ENCODE data around the gene ST14. TPM values are rescaled to one million over a fixed set of nuclear protein-coding genes. Genes with fewer than 3 reads are reported as not detected.

Gene ST14
- total and polyA plus RNA-seq, 3 donors from 2014 or later: 0.55 to 5.8 (median 2.4) TPM

DNA sequence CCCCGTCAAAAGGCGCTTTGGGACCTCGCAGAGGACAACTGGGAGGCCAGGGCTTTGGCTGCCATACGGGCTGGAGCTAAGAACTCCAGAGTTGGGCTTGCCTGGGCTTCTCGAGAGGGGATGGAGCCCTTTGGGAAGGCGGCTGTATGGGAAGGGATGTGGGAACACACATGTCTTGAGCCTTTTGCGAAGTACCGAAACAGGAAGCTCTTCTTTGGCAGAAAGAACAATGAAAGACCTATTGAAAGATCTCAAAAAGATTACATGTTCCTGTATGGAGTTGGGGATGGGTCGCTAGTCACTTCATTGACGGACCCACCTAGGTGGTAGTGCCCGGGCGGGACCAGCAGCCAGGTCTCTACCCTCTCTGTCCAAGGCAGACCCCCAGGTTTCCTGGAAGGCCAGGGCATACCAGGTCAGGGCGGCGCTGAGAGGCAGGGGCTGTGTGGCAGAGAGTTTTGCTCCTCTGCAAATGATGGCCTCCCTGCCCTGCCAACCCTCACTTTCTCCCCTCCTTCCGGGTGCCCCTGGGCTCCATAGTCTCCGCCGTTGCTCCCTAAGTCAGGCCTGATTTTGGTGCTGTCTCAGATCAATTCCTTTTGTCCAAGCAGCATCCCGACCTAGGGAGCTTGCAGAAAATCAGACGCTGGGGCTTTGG lies 1.0 kb downstream of the ST14 start:
- H3K27me3 ChIP-seq: no peaks in the 10 kb centered on the region
- DNase-seq: no peak
- 53 to 58% methylated on average over 16 to 19 of the region's 19 CpGs for whole genome bisulfite sequencing, 2 donors
- TF ChIP-seq, protein P1, sequence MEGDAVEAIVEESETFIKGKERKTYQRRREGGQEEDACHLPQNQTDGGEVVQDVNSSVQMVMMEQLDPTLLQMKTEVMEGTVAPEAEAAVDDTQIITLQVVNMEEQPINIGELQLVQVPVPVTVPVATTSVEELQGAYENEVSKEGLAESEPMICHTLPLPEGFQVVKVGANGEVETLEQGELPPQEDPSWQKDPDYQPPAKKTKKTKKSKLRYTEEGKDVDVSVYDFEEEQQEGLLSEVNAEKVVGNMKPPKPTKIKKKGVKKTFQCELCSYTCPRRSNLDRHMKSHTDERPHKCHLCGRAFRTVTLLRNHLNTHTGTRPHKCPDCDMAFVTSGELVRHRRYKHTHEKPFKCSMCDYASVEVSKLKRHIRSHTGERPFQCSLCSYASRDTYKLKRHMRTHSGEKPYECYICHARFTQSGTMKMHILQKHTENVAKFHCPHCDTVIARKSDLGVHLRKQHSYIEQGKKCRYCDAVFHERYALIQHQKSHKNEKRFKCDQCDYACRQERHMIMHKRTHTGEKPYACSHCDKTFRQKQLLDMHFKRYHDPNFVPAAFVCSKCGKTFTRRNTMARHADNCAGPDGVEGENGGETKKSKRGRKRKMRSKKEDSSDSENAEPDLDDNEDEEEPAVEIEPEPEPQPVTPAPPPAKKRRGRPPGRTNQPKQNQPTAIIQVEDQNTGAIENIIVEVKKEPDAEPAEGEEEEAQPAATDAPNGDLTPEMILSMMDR (IDR thresholded peaks at IDR 0.05): no peak
- TF ChIP-seq POLR2A (IDR thresholded peaks at IDR 0.05): no peak
- peaks cover 4% of the 10 kb centered on the region for H3K4me1 ChIP-seq
- intact Hi-C loops (cut with DNase I; ENCODE audit: low total_unique reads): no loop called here
- no peaks in the 10 kb centered on the region for H3K36me3 ChIP-seq (ENCODE audit: low read depth, missing control alignments)
- H3K27ac ChIP-seq: no peak overlapping the region
- no peaks in the 10 kb centered on the region for H3K9me3 ChIP-seq
- peak overlapping the region in 1 of 2 donors; percentile 52 for H3K4me3 ChIP-seq

GRCh38 chr11:130161441-130162145 lies 2.0 kb downstream of the ST14 start:
- no peak for DNase-seq
- H3K9me3 ChIP-seq: no peaks in the 10 kb centered on the region
- intact Hi-C loops (cut with DNase I; ENCODE audit: low total_unique reads): no loop called here
- no peaks in the 10 kb centered on the region for H3K27me3 ChIP-seq
- peaks cover 4% of the 10 kb centered on the region for H3K4me1 ChIP-seq
- H3K36me3 ChIP-seq (ENCODE audit: low read depth, missing control alignments): no peaks in the 10 kb centered on the region
- H3K27ac ChIP-seq: no peak overlapping the region
- 61 to 69% methylated on average over 11 of the region's 11 CpGs for WGBS, 2 donors
- H3K4me3 ChIP-seq: no peak overlapping the region
- no peak for TF ChIP-seq POLR2A (IDR thresholded peaks at IDR 0.05)
- TF ChIP-seq, protein P1 (IDR thresholded peaks at IDR 0.05): no peak

DNA sequence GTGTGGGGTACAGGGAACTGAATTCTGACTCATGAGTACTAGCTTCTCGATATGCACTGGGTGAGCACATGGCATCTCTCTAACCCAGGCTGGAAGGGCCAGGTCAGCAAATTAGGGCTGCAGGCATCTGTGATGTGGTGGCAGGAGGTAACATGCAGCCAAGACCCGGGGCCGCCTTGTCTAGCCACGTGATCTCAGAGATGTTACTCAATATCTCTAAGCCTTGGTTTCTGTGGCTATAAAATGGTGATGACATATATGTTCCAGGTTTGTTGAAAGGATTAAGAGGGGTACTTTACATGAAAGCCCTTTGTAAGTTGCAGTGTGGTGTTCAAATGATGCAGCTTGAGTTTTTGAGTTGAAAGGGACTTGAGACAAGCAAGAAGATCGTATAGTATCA lies 3.2 kb downstream of the ST14 start:
- no peak for DNase-seq
- Histone ChIP-seq H3K27ac (no peak overlapping the region), H3K9me3 (no peaks in the 10 kb centered on the region), H3K27me3 (no peaks in the 10 kb centered on the region), H3K4me1 (peaks cover 4% of the 10 kb centered on the region), H3K4me3 (no peak overlapping the region), H3K36me3 (ENCODE audit: low read depth, missing control alignments) (no peaks in the 10 kb centered on the region)
- 93 to 95% methylated on average over 5 of the region's 5 CpGs for WGBS, 2 donors
- no peak for TF ChIP-seq POLR2A (IDR thresholded peaks at IDR 0.05)
- TF ChIP-seq, protein P1 (IDR thresholded peaks at IDR 0.05): no peak
- intact Hi-C loops (cut with DNase I; ENCODE audit: low total_unique reads): no loop called here

DNA sequence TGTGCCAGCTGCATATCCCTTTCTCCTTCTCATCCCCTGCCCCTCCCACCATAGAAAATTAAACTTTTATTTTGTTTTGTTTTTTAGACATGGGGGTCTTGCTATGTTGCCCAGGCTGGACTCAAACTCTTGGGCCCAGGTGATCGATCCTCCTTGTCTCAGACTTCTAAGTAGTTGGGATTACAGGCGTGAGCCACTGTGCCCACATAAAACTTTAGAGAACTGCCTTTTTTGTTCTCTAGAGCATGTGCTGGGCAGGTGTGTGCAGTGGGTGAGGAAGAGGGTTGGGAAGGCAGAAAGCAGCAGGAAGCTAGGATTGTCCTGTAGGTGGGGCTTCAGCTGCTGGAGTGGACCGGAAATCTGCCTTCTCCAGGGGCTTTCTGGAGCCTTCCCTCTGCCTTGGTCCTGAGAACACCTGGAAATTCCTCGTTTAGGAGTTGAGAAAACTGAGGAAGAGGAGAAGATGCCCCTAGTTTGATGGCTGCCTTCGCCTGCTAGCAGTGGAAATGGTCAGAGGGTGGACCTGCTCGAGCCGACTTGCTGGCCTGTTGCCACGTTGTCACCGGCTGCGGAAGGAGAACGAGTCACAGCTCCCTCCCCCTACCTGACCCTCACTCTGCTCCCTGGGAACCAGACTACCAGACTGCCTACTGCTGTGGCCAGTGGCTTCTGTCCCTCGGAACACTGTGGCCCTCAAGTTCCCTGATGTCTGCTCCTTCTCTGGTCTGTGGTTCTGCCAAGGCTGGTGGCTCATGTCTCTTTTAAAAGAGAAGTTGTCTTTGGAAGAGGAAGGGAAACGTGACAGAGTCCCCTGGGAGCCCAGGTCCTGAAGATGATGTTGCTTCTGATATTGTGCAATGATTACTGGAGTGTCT lies 4.0 kb downstream of the ST14 start:
- no peak overlapping the region for H3K27ac ChIP-seq
- TF ChIP-seq, protein P1 (IDR thresholded peaks at IDR 0.05): no peak
- TF ChIP-seq POLR2A (IDR thresholded peaks at IDR 0.05): no peak
- H3K9me3 ChIP-seq: no peaks in the 10 kb centered on the region
- H3K4me1 ChIP-seq: peaks cover 4% of the 10 kb centered on the region
- H3K4me3 ChIP-seq: no peak overlapping the region
- H3K36me3 ChIP-seq (ENCODE audit: low read depth, missing control alignments): no peaks in the 10 kb centered on the region
- 67 to 73% methylated on average over 13 of the region's 13 CpGs for WGBS, 2 donors
- H3K27me3 ChIP-seq: no peaks in the 10 kb centered on the region
- DNase-seq: no peak
- intact Hi-C loops (cut with DNase I; ENCODE audit: low total_unique reads): no loop called here
